Ovary (tissue), 3 donors: ENCODE measurements around the gene CRYGA.

Experiments used
- CTCF ChIP-seq, 3 donors: fragments of 450-650 bp in 2 of 3; fragments of 200-600 bp in 1 of 3; IDR thresholded peaks; one replicate each; pipeline versions ENCODE4 v1.5.1 to v1.8.0; 2016 to 2022; ENCODE audit warnings: antibody characterized with exemption in 3 of 3, mild to moderate bottlenecking in 1 of 3
- POLR2A ChIP-seq: fragments of 450-650 bp; IDR thresholded peaks from one replicate; pipeline ENCODE4 v1.6.1; 2017; ENCODE audit warnings: antibody characterized with exemption, mild to moderate bottlenecking, moderate library complexity
- donor health status: DM: no; HTN: no; CAD: no.

GRCh38 chr2:208186465-208186864 lies 23.1 kb upstream of the CRYGA start:
- TF ChIP-seq POLR2A, result no peak
- no peak for TF ChIP-seq CTCF (IDR thresholded peaks at IDR 0.05)
